SKM-1 (cell line): Measurements from ENCODE around the gene LRIT3.

ENCODE experiments used
- DNase-seq: peaks from one replicate; lab custom pipeline; 2025; ENCODE audit not compliant: unreplicated experiment; lab: John Stamatoyannopoulos, UW

The LRIT3 gene

GRCh38 chr4:109890076-109890475 is 42.2 kb downstream of the LRIT3 start:
- DNase-seq, result no peak

GRCh38 chr4:109902559-109903251 is 54.8 kb downstream of the LRIT3 start:
- DNase-seq, result no peak

GRCh38 chr4:109908731-109909130 is 60.8 kb downstream of the LRIT3 start:
- no peak for DNase-seq

- no peak for DNase-seq
These were observed 62.3 kb downstream of the LRIT3 start for GRCh38 chr4:109910256-109910655.

GRCh38 chr4:109912706-109913595 is 65.0 kb downstream of the LRIT3 start, which contains the start of gene EGF:
Gene EGF, plus strand, starts transcription at chr4:109912883. Its CDS starts 453 bp downstream, at chr4:109913336.
- no peak for DNase-seq

- no peak for DNase-seq
These were observed 65.8 kb downstream of the LRIT3 start for GRCh38 chr4:109913596-109914241.

GRCh38 chr4:109914322-109914721 is 66.4 kb downstream of the LRIT3 start:
- no peak for DNase-seq

- no peak for DNase-seq
These were observed 67.6 kb downstream of the LRIT3 start for GRCh38 chr4:109915385-109916026.

- no peak for DNase-seq
These were observed 68.1 kb downstream of the LRIT3 start for GRCh38 chr4:109916027-109916409.

- no peak for DNase-seq
These were observed 73.5 kb downstream of the LRIT3 start for GRCh38 chr4:109921384-109921808.
